GM23338 (cell line): Measurements from ENCODE around the gene AQP10. TPM values are rescaled to one million over a fixed set of nuclear protein-coding genes. Genes with fewer than 3 reads are reported as not detected.

Experiments used
- ATAC-seq: fragments of 200-7000 bp; cut with Tn5 transposase; 3 replicates; pipeline ENCODE4 v1.9.1; 2020
- DNase-seq: peaks from one replicate; pipeline ENCODE4 v3.0.0-alpha.2; 2015; ENCODE audit warnings: low spot score
- H2AFZ ChIP-seq: fragments of 200-600 bp; sonication (generic); 2 replicates; pipeline ENCODE4 v1.8.0; 2016; ENCODE audit warnings: antibody characterized with exemption, mild to moderate bottlenecking, moderate library complexity
- H3F3A ChIP-seq: fragments of 200-600 bp; sonication (generic); replicated peaks from 2 replicates; pipeline ENCODE4 v1.8.0; 2017; ENCODE audit warnings: antibody characterized with exemption, mixed run types, low read depth
- H3K27ac ChIP-seq: fragments of 200-600 bp; sonication (generic); 2 replicates; pipeline ENCODE4 v1.6.1; 2016; ENCODE audit warnings: low read depth
- H3K27me3 ChIP-seq: fragments of 200-600 bp; sonication (generic); 2 replicates; pipeline ENCODE4 v1.8.0; 2016; ENCODE audit warnings: mild to moderate bottlenecking, mixed run types, moderate library complexity; ENCODE audit not compliant: insufficient read depth
- H3K36me3 ChIP-seq: fragments of 200-600 bp; sonication (generic); 2 replicates; pipeline ENCODE4 v1.8.0; 2016; ENCODE audit warnings: mild to moderate bottlenecking; ENCODE audit not compliant: insufficient read depth
- H3K4me1 ChIP-seq: fragments of 200-600 bp; sonication (generic); 2 replicates; pipeline ENCODE4 v1.8.0; 2016; ENCODE audit warnings: mild to moderate bottlenecking, moderate library complexity; ENCODE audit not compliant: insufficient read depth
- H3K4me2 ChIP-seq: fragments of 200-600 bp; sonication (generic); 2 replicates; pipeline ENCODE4 v1.7.1; 2017; ENCODE audit warnings: mixed run types
- H3K4me3 ChIP-seq: fragments of 200-600 bp; sonication (generic); 2 replicates; pipeline ENCODE4 v1.6.1; 2016; ENCODE audit warnings: mixed run types
- H3K79me2 ChIP-seq: fragments of 200-600 bp; sonication (generic); replicated peaks from 2 replicates; pipeline ENCODE4 v1.8.0; 2017; ENCODE audit warnings: mild to moderate bottlenecking; ENCODE audit not compliant: insufficient read depth
- H3K9me2 ChIP-seq: fragments of 200-600 bp; sonication (generic); 2 replicates; pipeline ENCODE4 v1.8.0; 2017; ENCODE audit not compliant: insufficient read depth
- H4K20me1 ChIP-seq: fragments of 200-600 bp; sonication (generic); replicated peaks from 2 replicates; pipeline ENCODE4 v1.8.0; 2017; ENCODE audit warnings: mild to moderate bottlenecking; ENCODE audit not compliant: insufficient read depth
- H3K27ac Mint-ChIP-seq: 2 replicates; pipeline ENCODE4 v1.8.0; 2020; ENCODE audit warnings: inconsistent platforms, mild to moderate bottlenecking, moderate library complexity, mixed read lengths
- H3K27me3 Mint-ChIP-seq: 3 replicates; pipeline ENCODE4 v1.8.0; 2022; ENCODE audit warnings: low read depth, mild to moderate bottlenecking, moderate library complexity, mixed read lengths, inconsistent platforms; ENCODE audit not compliant: insufficient read depth, poor library complexity
- H3K36me3 Mint-ChIP-seq: 3 replicates; pipeline ENCODE4 v1.8.0; 2021; ENCODE audit warnings: low read depth, mild to moderate bottlenecking, inconsistent platforms, moderate library complexity, mixed read lengths
- H3K4me1 Mint-ChIP-seq: 3 replicates; pipeline ENCODE4 v1.8.0; 2020; ENCODE audit warnings: mild to moderate bottlenecking, inconsistent platforms, mixed read lengths
- H3K4me3 Mint-ChIP-seq: 3 replicates; pipeline ENCODE4 v1.8.0; 2021; ENCODE audit warnings: moderate library complexity, mild to moderate bottlenecking, inconsistent platforms, mixed read lengths
- H3K9me3 Mint-ChIP-seq: 3 replicates; pipeline ENCODE4 v1.8.0; 2020; ENCODE audit warnings: moderate library complexity, mild to moderate bottlenecking, inconsistent platforms, mixed read lengths
- CREB1 ChIP-seq: fragments of 250-450 bp; sonication (Bioruptor Pico); IDR thresholded peaks from 2 replicates; pipeline ENCODE4 v1.5.0; 2020; ENCODE audit warnings: low read depth, mild to moderate bottlenecking, moderate library complexity
- STAT1 ChIP-seq: IDR thresholded peaks from one replicate; pipeline ENCODE4 v1.6.1; 2016; ENCODE audit warnings: antibody characterized with exemption; ENCODE audit not compliant: unreplicated experiment
- polyA plus RNA-seq: library from polyadenylated mRNA; unstranded; fragments of >200 nt; fragmentation: Nextera tagmentation; extraction: Ambion mirVana; gene quantifications from 2 replicates; pipeline ENCODE4 v1.2.1, GENCODE V29; 2016
- total RNA-seq: library from RNA; depleted of rRNA; stranded (reverse); fragments of >200 nt; shearing (Covaris generic); gene quantifications from 2 replicates; pipeline ENCODE4 v1.2.3, GENCODE V29; 2014
- TF ChIP-seq, protein P1 (sequence below), 2 experiments: fragments of 200-600 bp in 1 of 2; sonication (generic) in 1 of 2; conservative IDR thresholded peaks; 2 replicates each; pipeline versions ENCODE4 v1.5.1 to v1.6.1; 2016 to 2017; ENCODE audit warnings: antibody characterized with exemption in 2 of 2, low read depth in 2 of 2, mild to moderate bottlenecking in 2 of 2, moderate library complexity in 1 of 2
- TF ChIP-seq, protein P2 (sequence below): IDR thresholded peaks from one replicate; pipeline ENCODE4 v1.6.1; 2018; ENCODE audit warnings: antibody characterized with exemption; ENCODE audit not compliant: unreplicated experiment

Gene AQP10
- total and polyA plus RNA-seq, 2 experiments from 2014 or later, result not detected

DNA sequence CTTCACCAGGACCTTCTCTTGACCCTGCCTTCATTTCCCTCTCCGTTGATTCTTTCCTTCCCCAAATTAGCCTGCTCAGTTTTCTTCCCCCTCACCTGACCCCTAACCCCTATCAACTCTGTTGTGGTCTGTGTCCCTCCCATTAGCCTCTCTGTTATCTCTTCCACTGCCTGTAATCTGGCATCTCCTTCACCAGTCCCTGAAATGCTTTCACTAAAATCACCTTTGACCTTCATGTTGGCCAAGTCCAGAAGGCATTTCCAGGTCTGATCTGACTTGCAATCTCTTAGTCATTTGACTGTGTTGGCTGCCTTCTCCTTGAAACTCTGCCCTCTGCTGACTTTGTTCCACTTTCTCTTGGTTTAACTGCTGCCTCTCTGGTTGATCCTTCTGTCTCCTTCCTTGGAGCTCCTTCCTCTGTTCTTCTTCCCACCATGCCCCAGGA, 32.6 kb downstream of the AQP10 start:
- Histone ChIP-seq H3K27me3 (no peaks in the 10 kb centered on the region), H2AFZ (peak overlapping the region; percentile 99), H3K79me2 (no peaks in the 10 kb centered on the region), H4K20me1 (no peaks in the 10 kb centered on the region; the same call in 1 of the 2 replicates), H3K36me3 (no peaks in the 10 kb centered on the region), H3K27ac (no peak overlapping the region), H3K4me1 (peaks cover 8% of the 10 kb centered on the region; the same call in 1 of the 2 replicates), H3K4me3 (peak overlapping the region; percentile 88), H3K4me2 (peak overlapping the region; percentile 97), H3K9me2 (no peaks in the 10 kb centered on the region), H3F3A (peaks cover 2% of the 10 kb centered on the region; the same call in 1 of the 2 replicates)
- Mint-ChIP-seq H3K27ac (no peak overlapping the region), H3K36me3 (peaks cover 10% of the 10 kb centered on the region), H3K4me3 (peak overlapping the region; percentile 88), H3K27me3 (peaks cover 16% of the 10 kb centered on the region), H3K4me1 (peaks cover 17% of the 10 kb centered on the region), H3K9me3 (no peaks in the 10 kb centered on the region; the same call in 2 of the 3 replicates)
- DNase-seq, result peak; percentile 36
- TF ChIP-seq, protein P1, sequence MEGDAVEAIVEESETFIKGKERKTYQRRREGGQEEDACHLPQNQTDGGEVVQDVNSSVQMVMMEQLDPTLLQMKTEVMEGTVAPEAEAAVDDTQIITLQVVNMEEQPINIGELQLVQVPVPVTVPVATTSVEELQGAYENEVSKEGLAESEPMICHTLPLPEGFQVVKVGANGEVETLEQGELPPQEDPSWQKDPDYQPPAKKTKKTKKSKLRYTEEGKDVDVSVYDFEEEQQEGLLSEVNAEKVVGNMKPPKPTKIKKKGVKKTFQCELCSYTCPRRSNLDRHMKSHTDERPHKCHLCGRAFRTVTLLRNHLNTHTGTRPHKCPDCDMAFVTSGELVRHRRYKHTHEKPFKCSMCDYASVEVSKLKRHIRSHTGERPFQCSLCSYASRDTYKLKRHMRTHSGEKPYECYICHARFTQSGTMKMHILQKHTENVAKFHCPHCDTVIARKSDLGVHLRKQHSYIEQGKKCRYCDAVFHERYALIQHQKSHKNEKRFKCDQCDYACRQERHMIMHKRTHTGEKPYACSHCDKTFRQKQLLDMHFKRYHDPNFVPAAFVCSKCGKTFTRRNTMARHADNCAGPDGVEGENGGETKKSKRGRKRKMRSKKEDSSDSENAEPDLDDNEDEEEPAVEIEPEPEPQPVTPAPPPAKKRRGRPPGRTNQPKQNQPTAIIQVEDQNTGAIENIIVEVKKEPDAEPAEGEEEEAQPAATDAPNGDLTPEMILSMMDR (conservative IDR thresholded peaks at IDR 0.05; ENCODE audit: low read depth in 2 of 2), result peak in 1 of 2 experiments; percentile 52; a peak in 3 of 4 replicates
- TF ChIP-seq, protein P2, sequence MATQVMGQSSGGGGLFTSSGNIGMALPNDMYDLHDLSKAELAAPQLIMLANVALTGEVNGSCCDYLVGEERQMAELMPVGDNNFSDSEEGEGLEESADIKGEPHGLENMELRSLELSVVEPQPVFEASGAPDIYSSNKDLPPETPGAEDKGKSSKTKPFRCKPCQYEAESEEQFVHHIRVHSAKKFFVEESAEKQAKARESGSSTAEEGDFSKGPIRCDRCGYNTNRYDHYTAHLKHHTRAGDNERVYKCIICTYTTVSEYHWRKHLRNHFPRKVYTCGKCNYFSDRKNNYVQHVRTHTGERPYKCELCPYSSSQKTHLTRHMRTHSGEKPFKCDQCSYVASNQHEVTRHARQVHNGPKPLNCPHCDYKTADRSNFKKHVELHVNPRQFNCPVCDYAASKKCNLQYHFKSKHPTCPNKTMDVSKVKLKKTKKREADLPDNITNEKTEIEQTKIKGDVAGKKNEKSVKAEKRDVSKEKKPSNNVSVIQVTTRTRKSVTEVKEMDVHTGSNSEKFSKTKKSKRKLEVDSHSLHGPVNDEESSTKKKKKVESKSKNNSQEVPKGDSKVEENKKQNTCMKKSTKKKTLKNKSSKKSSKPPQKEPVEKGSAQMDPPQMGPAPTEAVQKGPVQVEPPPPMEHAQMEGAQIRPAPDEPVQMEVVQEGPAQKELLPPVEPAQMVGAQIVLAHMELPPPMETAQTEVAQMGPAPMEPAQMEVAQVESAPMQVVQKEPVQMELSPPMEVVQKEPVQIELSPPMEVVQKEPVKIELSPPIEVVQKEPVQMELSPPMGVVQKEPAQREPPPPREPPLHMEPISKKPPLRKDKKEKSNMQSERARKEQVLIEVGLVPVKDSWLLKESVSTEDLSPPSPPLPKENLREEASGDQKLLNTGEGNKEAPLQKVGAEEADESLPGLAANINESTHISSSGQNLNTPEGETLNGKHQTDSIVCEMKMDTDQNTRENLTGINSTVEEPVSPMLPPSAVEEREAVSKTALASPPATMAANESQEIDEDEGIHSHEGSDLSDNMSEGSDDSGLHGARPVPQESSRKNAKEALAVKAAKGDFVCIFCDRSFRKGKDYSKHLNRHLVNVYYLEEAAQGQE, result no peak
- no peak for TF ChIP-seq STAT1
- ATAC-seq, result peak; percentile 4; the same call in 1 of the 3 replicates

- H3K4me1 ChIP-seq, result peaks cover 8% of the 10 kb centered on the region; the same call in 1 of the 2 replicates
- no peaks in the 10 kb centered on the region; the same call in 1 of the 2 replicates for H4K20me1 ChIP-seq
- Mint-ChIP-seq H3K27me3 (peaks cover 16% of the 10 kb centered on the region), H3K27ac (no peak overlapping the region), H3K4me3 (peak overlapping the region; percentile 18; the same call in 2 of the 3 replicates), H3K36me3 (peaks cover 5% of the 10 kb centered on the region), H3K9me3 (no peaks in the 10 kb centered on the region; the same call in 2 of the 3 replicates), H3K4me1 (peaks cover 17% of the 10 kb centered on the region)
- H3K79me2 ChIP-seq, result no peaks in the 10 kb centered on the region
- ATAC-seq, result no peak
- H3K27me3 ChIP-seq, result no peaks in the 10 kb centered on the region
- H3K9me2 ChIP-seq, result no peaks in the 10 kb centered on the region
- peak overlapping the region; percentile 99 for H2AFZ ChIP-seq
- no peak for DNase-seq
- peaks cover 2% of the 10 kb centered on the region; the same call in 1 of the 2 replicates for H3F3A ChIP-seq
- H3K4me3 ChIP-seq, result no peak overlapping the region; the same call in 1 of the 2 replicates
- peak overlapping the region; percentile 97; the same call in 1 of the 2 replicates for H3K4me2 ChIP-seq
- no peak overlapping the region for H3K27ac ChIP-seq
- H3K36me3 ChIP-seq, result no peaks in the 10 kb centered on the region
- TF ChIP-seq CREB1 (CRISPR knock-in tag), result no peak
- TF ChIP-seq, protein P1 (conservative IDR thresholded peaks at IDR 0.05; ENCODE audit: low read depth in 2 of 2), result no peak
- TF ChIP-seq, protein P2, result no peak
Observed at GRCh38 chr1:154353966-154354365, 33.1 kb downstream of the AQP10 start.
